Measurements from ENCODE around the gene HDAC9.

The HDAC9 gene

GRCh38 chr7:18574676-18575075, 79.1 kb downstream of the HDAC9 start:
- ATAC-seq: no peak
- TF ChIP-seq BACH2 (CRISPR knock-in tag; IDR thresholded peaks at IDR 0.05; ENCODE audit: borderline replicate concordance) (no peak), RARB (CRISPR knock-in tag; IDR thresholded peaks at IDR 0.05) (no peak), PPARA (CRISPR knock-in tag; IDR thresholded peaks at IDR 0.05; ENCODE audit: borderline replicate concordance) (no peak), TOX (CRISPR knock-in tag; IDR thresholded peaks at IDR 0.05; ENCODE audit: borderline replicate concordance) (no peak), ZNF70 (CRISPR knock-in tag; IDR thresholded peaks at IDR 0.05) (no peak), ZNF565 (CRISPR knock-in tag; conservative IDR thresholded peaks at IDR 0.05; ENCODE audit: low read depth) (no peak), POU6F1 (CRISPR knock-in tag; IDR thresholded peaks at IDR 0.05; ENCODE audit: borderline replicate concordance, low read depth) (no peak), ZC3H10 (CRISPR knock-in tag; IDR thresholded peaks at IDR 0.05) (no peak), GLIS3 (CRISPR knock-in tag; IDR thresholded peaks at IDR 0.05) (no peak), OSR1 (CRISPR knock-in tag; IDR thresholded peaks at IDR 0.05) (no peak), PATZ1 (CRISPR knock-in tag; IDR thresholded peaks at IDR 0.05; ENCODE audit: borderline replicate concordance) (no peak), ESRRG (CRISPR knock-in tag; IDR thresholded peaks at IDR 0.05) (no peak), TSHZ2 (CRISPR knock-in tag; IDR thresholded peaks at IDR 0.05) (no peak), ARNTL (CRISPR knock-in tag; IDR thresholded peaks at IDR 0.05; ENCODE audit: borderline replicate concordance, low read depth) (no peak), ZFP30 (CRISPR knock-in tag; IDR thresholded peaks at IDR 0.05) (no peak), ZFP3 (CRISPR knock-in tag; IDR thresholded peaks at IDR 0.05) (no peak)

GRCh38 chr7:18575622-18576572, 80.3 kb downstream of the HDAC9 start:
- TF ChIP-seq TOX (CRISPR knock-in tag; IDR thresholded peaks at IDR 0.05; ENCODE audit: borderline replicate concordance): no peak
- TF ChIP-seq ESRRG (CRISPR knock-in tag; IDR thresholded peaks at IDR 0.05): peak; percentile 2; the same call in 1 of the 2 replicates
- no peak for ATAC-seq

GRCh38 chr7:18577096-18577771, 81.7 kb downstream of the HDAC9 start:
- no peak for ATAC-seq
- TF ChIP-seq PPARA (CRISPR knock-in tag; IDR thresholded peaks at IDR 0.05; ENCODE audit: borderline replicate concordance) (no peak), GLIS3 (CRISPR knock-in tag; IDR thresholded peaks at IDR 0.05) (no peak), RARB (CRISPR knock-in tag; IDR thresholded peaks at IDR 0.05) (no peak), ESRRG (CRISPR knock-in tag; IDR thresholded peaks at IDR 0.05) (no peak), ZNF70 (CRISPR knock-in tag; IDR thresholded peaks at IDR 0.05) (no peak), CREB5 (CRISPR knock-in tag; IDR thresholded peaks at IDR 0.05; ENCODE audit: low read depth) (no peak), OSR1 (CRISPR knock-in tag; IDR thresholded peaks at IDR 0.05) (no peak), ZNF565 (CRISPR knock-in tag; conservative IDR thresholded peaks at IDR 0.05; ENCODE audit: low read depth) (no peak), CSRNP3 (CRISPR knock-in tag; IDR thresholded peaks at IDR 0.05) (no peak), ZFP3 (CRISPR knock-in tag; IDR thresholded peaks at IDR 0.05) (no peak), ZNF8 (CRISPR knock-in tag; IDR thresholded peaks at IDR 0.05) (no peak), ZC3H10 (CRISPR knock-in tag; IDR thresholded peaks at IDR 0.05) (no peak), TSHZ2 (CRISPR knock-in tag; IDR thresholded peaks at IDR 0.05) (no peak), PATZ1 (CRISPR knock-in tag; IDR thresholded peaks at IDR 0.05; ENCODE audit: borderline replicate concordance) (no peak), BACH2 (CRISPR knock-in tag; IDR thresholded peaks at IDR 0.05; ENCODE audit: borderline replicate concordance) (no peak), ARNTL (CRISPR knock-in tag; IDR thresholded peaks at IDR 0.05; ENCODE audit: borderline replicate concordance, low read depth) (no peak)

All from SK-N-SH treated with all-trans-retinoic acid at 6 μM for 48 hours (cell line).